Neural progenitor cell (in vitro differentiated cells): Measurements from ENCODE around the gene NUDT11. TPM values are rescaled to one million over a fixed set of nuclear protein-coding genes. Genes with fewer than 3 reads are reported as not detected.

Experiments
- total RNA-seq: library from RNA; depleted of rRNA; stranded (reverse); fragments of >200 nt; gene quantifications from 2 replicates; pipeline ENCODE4 v1.2.3, GENCODE V29; 2015; ENCODE audit warnings: low replicate concordance

Gene NUDT11
- total RNA-seq, 1 donor from 2014 or later = 58.4 TPM

Other genes with a start within 250 kb of the NUDT11 start
- 23.9 and 31.3 TPM in 2 replicates for gene NUDT10, start 163.8 kb downstream of the NUDT11 start, total RNA-seq
- gene CENPVL3, start 122.3 kb upstream of the NUDT11 start, total RNA-seq = 4.6 and 6.2 TPM in 2 replicates
- gene CENPVL2, start 186.2 kb upstream of the NUDT11 start, total RNA-seq = 0.56 and 2.0 TPM in 2 replicates
- 0.56 and 2.0 TPM in 2 replicates for gene CENPVL1, start 213.9 kb upstream of the NUDT11 start, total RNA-seq
- 22.7 and 28.4 TPM in 2 replicates for gene GSPT2, start 246.8 kb upstream of the NUDT11 start, total RNA-seq